Smooth muscle cell (in vitro differentiated cells): ENCODE measurements around the gene EZR. TPM values are rescaled to one million over a fixed set of nuclear protein-coding genes. Genes with fewer than 3 reads are reported as not detected.

Experiments
- DNase-seq: peaks from one replicate; lab custom pipeline; 2025; ENCODE audit not compliant: unreplicated experiment; lab: John Stamatoyannopoulos, UW
- H2AFZ ChIP-seq: fragments of 200-600 bp; sonication (generic); 2 replicates; pipeline ENCODE4 v1.6.0; 2016; ENCODE audit warnings: antibody characterized with exemption, low read depth, mild to moderate bottlenecking
- H3F3A ChIP-seq: fragments of 200-600 bp; sonication (generic); 2 replicates; pipeline ENCODE4 v1.6.0; 2017; ENCODE audit warnings: antibody characterized with exemption, low read depth
- H3K27ac ChIP-seq: fragments of 200-600 bp; sonication (generic); 2 replicates; pipeline ENCODE4 v1.5.1; 2016; ENCODE audit warnings: low read depth, mild to moderate bottlenecking
- H3K27me3 ChIP-seq: fragments of 200-600 bp; sonication (generic); 2 replicates; pipeline ENCODE4 v1.6.1; 2016; ENCODE audit warnings: low read depth, mild to moderate bottlenecking
- H3K36me3 ChIP-seq: fragments of 200-600 bp; sonication (generic); 2 replicates; pipeline ENCODE4 v1.5.1; 2016; ENCODE audit warnings: low read depth
- H3K4me1 ChIP-seq: fragments of 200-600 bp; sonication (generic); 2 replicates; pipeline ENCODE4 v1.5.1; 2016; ENCODE audit warnings: low read depth
- H3K4me2 ChIP-seq: fragments of 200-600 bp; sonication (generic); 2 replicates; pipeline ENCODE4 v1.6.0; 2016; ENCODE audit warnings: mild to moderate bottlenecking
- H3K4me3 ChIP-seq: fragments of 200-600 bp; sonication (generic); 2 replicates; pipeline ENCODE4 v1.5.1; 2016; ENCODE audit warnings: mild to moderate bottlenecking
- H3K79me2 ChIP-seq: fragments of 200-600 bp; sonication (generic); 2 replicates; pipeline ENCODE4 v1.6.0; 2016; ENCODE audit warnings: low read depth, mild to moderate bottlenecking
- H3K9ac ChIP-seq: fragments of 200-600 bp; sonication (generic); 2 replicates; pipeline ENCODE4 v1.6.0; 2016; ENCODE audit warnings: low read depth
- H3K9me3 ChIP-seq: fragments of 200-600 bp; sonication (generic); replicated peaks from 2 replicates; pipeline ENCODE4 v1.5.1; 2016; ENCODE audit warnings: low read depth
- H4K20me1 ChIP-seq: fragments of 200-600 bp; sonication (generic); 2 replicates; pipeline ENCODE4 v1.6.0; 2016; ENCODE audit warnings: low read depth
- CTCF ChIP-seq: fragments of 200-600 bp; sonication (generic); IDR thresholded peaks from 2 replicates; pipeline ENCODE4 v1.5.1; 2017; ENCODE audit warnings: borderline replicate concordance, mild to moderate bottlenecking, antibody characterized with exemption; ENCODE audit not compliant: insufficient read depth, poor library complexity, severe bottlenecking
- WGBS: methylation state at CpG from one replicate; pipeline ENCODE4 v1.1.7; 2016; ENCODE audit warnings: low lambda C conversion rate; 5-methylcytosine and 5-hydroxymethylcytosine counted together
- polyA plus RNA-seq: library from polyadenylated mRNA; unstranded; fragments of >200 nt; fragmentation: Nextera tagmentation; extraction: Ambion mirVana; gene quantifications from 2 replicates; pipeline ENCODE4 v1.2.1, GENCODE V29; 2016
- total RNA-seq: library from RNA; depleted of rRNA; stranded (reverse); fragments of >200 nt; gene quantifications from 2 replicates; pipeline ENCODE4 v1.2.3, GENCODE V29; 2014

Gene EZR
- total and polyA plus RNA-seq, 2 experiments from 2014 or later: 55.0 to 113 TPM

- no peaks in the 10 kb centered on the region for H3K9me3 ChIP-seq
- 15% methylated on average over 6 of the region's 6 CpGs for WGBS
- peak overlapping the region; percentile 57 for H3K9ac ChIP-seq
- H3K79me2 ChIP-seq: no peaks in the 10 kb centered on the region
- H4K20me1 ChIP-seq: no peaks in the 10 kb centered on the region
- peaks cover 18% of the 10 kb centered on the region for H3K4me1 ChIP-seq
- H3K27ac ChIP-seq: peak overlapping the region; percentile 93
- no peaks in the 10 kb centered on the region for H3K36me3 ChIP-seq
- no peak overlapping the region for H2AFZ ChIP-seq
- no peak for TF ChIP-seq CTCF
- peak overlapping the region; percentile 21 for H3K4me3 ChIP-seq
- DNase-seq: no peak
- peaks cover 6% of the 10 kb centered on the region for H3F3A ChIP-seq
- H3K4me2 ChIP-seq: peak overlapping the region; percentile 78
- H3K27me3 ChIP-seq: no peaks in the 10 kb centered on the region
These were observed 34.7 kb upstream of the EZR start for GRCh38 chr6:158853880-158854213.

GRCh38 chr6:158853072-158853879 is 34.1 kb upstream of the EZR start:
- H4K20me1 ChIP-seq: no peaks in the 10 kb centered on the region
- 17% methylated on average over 13 of the region's 13 CpGs for WGBS
- H3K79me2 ChIP-seq: no peaks in the 10 kb centered on the region
- H2AFZ ChIP-seq: peak overlapping the region; percentile 21
- H3K27me3 ChIP-seq: no peaks in the 10 kb centered on the region
- no peaks in the 10 kb centered on the region for H3K36me3 ChIP-seq
- H3K4me3 ChIP-seq: peak overlapping the region; percentile 21
- no peak for DNase-seq
- peak overlapping the region; percentile 78 for H3K4me2 ChIP-seq
- H3K9ac ChIP-seq: peak overlapping the region; percentile 57
- H3K9me3 ChIP-seq: no peaks in the 10 kb centered on the region
- peaks cover 18% of the 10 kb centered on the region for H3K4me1 ChIP-seq
- peaks cover 6% of the 10 kb centered on the region for H3F3A ChIP-seq
- H3K27ac ChIP-seq: peak overlapping the region; percentile 93
- no peak for TF ChIP-seq CTCF

- no peak overlapping the region for H3K4me3 ChIP-seq
- H2AFZ ChIP-seq: no peak overlapping the region
These were observed 33.3 kb upstream of the EZR start for GRCh38 chr6:158852312-158853071.

More at GRCh38 chr6:158852312-158853071, 33.3 kb upstream of the EZR start:
- Histone ChIP-seq H3K27ac (peak overlapping the region; percentile 93), H3K4me1 (peaks cover 18% of the 10 kb centered on the region), H3K36me3 (no peaks in the 10 kb centered on the region), H3K79me2 (no peaks in the 10 kb centered on the region), H3K9me3 (no peaks in the 10 kb centered on the region), H3K27me3 (no peaks in the 10 kb centered on the region), H3K9ac (peak overlapping the region; percentile 43), H3F3A (peaks cover 6% of the 10 kb centered on the region), H3K4me2 (peak overlapping the region; percentile 78), H4K20me1 (no peaks in the 10 kb centered on the region)
- DNase-seq: no peak
- no peak for TF ChIP-seq CTCF
- WGBS: 83% methylated on average over 10 of the region's 11 CpGs
